ENCODE data around the gene RB1.

RB1 gene

GRCh38 chr13:48500652-48501197 lies 197.2 kb downstream of the RB1 start:
- DNase-seq = no peak

DNA sequence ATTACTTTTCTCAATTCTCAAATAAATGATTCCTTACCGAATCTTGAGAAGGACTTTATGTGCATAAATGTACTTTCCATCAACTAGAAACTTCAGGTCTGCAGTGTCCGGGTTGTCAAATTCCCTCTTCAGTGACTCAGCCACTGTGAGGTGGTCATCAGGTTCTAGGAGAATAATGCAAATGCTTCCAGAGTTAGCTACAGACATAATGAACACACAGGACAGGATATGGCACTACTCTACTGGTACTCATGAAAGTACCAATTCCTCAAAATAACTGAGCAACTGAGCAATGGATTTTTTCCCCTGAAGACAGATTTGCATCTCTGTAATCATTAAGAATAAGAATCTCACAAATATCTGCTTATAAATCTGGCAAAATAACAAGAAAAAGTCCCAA lies 198.2 kb downstream of the RB1 start:
- DNase-seq = no peak

- no peak for DNase-seq
Measured at GRCh38 chr13:48502601-48503319, 199.2 kb downstream of the RB1 start.

GRCh38 chr13:48504606-48505005 lies 201.1 kb downstream of the RB1 start:
- DNase-seq = no peak

- no peak for DNase-seq
Measured at GRCh38 chr13:48505012-48505411, 201.5 kb downstream of the RB1 start.

GRCh38 chr13:48505597-48506091 lies 202.1 kb downstream of the RB1 start:
- DNase-seq = peak; percentile 84

- no peak for DNase-seq
Measured at GRCh38 chr13:48506092-48506701, 202.6 kb downstream of the RB1 start.

DNA sequence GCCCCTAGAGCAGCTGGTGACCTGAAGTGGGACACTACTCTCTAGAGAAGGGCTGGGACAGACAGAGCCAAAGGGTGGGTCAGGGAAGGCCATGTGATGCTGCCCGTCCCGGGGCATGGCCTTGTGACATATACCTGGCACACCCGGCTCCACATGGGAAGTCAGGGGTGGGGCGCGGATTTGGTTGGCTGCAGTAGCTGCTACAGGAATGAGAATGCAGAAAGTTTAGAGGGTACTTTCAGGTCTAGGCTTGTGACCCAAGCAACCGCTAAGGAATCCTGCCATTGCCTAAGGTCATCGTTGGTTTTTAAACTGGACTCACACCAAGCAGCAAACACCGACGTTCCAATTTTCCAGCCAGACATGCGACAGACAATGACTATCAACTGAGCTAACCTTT lies 203.5 kb downstream of the RB1 start:
- no peak for DNase-seq

GRCh38 chr13:48508011-48508410 lies 204.5 kb downstream of the RB1 start:
- no peak for DNase-seq

DNA sequence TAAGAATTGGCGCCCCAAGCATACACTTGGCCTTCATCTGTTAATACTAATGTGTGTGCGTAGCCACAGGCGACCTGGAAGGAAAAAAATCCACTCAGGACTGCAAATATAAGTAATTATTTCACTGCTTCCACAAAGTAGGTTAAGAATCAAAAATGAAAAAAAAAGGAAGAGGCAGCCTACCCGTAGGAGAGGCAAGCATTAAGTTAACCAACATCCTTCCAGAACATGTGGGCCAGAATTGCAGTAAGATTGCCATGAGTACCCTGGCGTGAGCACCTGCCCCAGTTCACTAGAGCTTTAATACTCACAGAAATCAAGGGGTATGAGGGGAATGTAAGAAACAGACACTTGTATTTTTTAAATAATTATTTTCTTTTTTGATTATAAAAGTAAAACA lies 207.1 kb downstream of the RB1 start:
- DNase-seq = no peak

DNA sequence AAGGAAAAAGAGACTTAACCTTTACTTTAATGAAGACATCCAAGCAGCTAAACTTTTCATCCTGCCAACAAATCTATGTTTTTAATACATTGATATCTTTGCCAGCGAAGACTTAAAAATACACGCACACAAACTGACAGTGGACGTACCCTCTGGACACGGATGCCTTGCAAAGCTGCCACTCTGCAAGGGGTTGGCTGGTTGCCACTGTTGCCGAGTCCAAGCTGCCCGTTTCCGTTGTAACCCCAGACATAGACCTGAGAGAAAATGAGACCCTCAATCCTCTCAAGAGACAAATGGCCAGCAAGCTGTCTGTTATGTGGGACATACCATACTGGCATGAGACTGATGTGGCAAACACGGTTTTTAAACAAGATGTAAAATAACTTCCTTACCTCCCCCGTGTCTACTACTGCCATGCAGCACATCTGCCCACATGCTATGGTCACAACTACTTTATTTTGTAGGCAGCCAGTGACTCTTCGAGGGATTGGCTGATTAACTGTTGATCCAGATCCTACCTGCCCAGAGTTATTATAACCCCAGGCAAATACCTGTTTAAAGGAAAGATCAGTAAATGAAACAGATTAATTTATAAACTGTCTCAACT lies 208.2 kb downstream of the RB1 start:
- no peak for DNase-seq

DNA sequence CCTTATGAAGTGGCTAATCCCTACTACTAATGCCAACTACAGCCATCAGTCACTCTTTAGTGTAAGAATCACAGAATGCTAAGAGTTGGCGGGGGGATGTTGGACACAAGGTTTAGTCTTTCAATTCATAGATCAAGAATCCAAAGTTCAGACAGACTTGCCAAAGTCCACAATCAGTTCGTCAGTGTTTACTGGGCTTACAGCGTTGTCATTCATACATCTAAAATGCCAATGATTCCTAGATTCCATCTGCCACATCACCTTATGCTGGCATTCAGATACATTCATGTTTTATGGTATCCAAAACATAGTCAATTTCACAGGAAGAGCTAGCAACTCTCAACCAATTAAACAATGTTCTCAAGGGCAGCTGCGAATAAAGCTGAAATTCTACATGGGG lies 211.2 kb downstream of the RB1 start:
- DNase-seq = no peak

DNA sequence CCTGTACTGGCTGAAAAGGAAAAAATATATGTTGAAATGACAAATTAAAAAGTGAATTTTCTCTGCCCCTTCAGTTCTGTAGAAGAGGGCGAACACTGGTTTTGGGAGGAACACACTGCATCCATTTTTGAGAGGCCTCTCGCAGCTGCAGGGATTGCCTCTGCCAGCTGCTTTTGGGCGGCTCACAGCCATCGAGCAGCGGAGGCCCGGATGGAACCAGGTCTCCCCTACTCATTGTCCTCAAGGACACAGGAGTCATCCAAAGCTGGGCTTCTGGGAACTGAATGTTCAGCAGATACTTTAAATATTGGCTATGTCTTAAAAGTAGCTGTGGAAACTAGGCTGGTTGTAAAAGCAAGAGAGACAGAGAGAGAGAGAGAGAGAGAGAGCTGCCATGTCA lies 212.2 kb downstream of the RB1 start:
- DNase-seq = no peak

DNA sequence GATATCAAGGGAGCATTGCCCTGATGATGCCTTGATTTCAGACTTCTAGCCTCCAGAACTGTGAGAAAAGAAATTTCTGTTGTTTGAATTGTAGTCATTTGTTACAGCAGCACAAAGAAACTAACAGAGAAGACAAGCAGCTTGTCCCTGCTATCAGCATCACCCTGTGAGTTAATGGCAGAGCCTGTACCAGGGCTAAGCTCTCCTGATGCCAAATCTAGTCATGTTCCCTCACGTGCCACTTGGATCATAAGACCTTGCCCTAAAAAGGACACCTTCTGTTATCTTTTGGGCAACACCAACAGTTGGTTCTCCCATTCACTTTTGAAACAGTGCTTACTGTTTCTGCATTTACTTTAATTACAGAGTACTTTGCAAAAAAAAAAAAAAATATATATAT lies 214.5 kb downstream of the RB1 start:
- DNase-seq = no peak

- peak; percentile 15 for DNase-seq
Measured at GRCh38 chr13:48526286-48526685, 222.7 kb downstream of the RB1 start.

DNA sequence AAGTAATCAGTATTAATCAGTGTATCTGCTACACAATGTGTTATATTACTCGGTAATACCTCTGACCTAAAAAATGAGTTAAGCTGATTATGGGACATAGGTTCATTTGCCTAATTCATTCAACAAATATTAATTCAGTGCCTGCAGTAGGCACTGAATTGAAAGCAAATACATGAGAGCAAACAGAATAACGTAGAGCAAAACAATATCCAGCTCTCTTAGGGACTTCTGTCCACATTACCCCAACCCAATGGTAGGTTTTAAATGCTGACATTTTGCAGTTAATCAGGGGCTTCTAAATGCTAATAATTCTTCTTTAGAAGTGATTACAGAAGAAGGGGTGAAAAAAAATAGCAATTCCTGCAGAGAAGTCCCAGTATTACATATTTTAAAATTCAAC lies 224.4 kb downstream of the RB1 start:
- no peak for DNase-seq

- DNase-seq = no peak
Measured at GRCh38 chr13:48528720-48529119, 225.2 kb downstream of the RB1 start.

GRCh38 chr13:48530833-48531232 lies 227.3 kb downstream of the RB1 start:
- DNase-seq = no peak
